Endothelial cell of coronary artery (primary cell): Measurements from ENCODE around the gene LIAS. TPM values are rescaled to one million over a fixed set of nuclear protein-coding genes. Genes with fewer than 3 reads are reported as not detected.

Experiments
- total RNA-seq: library from RNA; depleted of rRNA; stranded (reverse); fragments of >200 nt; gene quantifications from 2 replicates; pipeline ENCODE4 v1.2.3, GENCODE V29; 2014

The LIAS gene
- 6.1 and 7.2 TPM in 2 replicates for total RNA-seq

DNA sequence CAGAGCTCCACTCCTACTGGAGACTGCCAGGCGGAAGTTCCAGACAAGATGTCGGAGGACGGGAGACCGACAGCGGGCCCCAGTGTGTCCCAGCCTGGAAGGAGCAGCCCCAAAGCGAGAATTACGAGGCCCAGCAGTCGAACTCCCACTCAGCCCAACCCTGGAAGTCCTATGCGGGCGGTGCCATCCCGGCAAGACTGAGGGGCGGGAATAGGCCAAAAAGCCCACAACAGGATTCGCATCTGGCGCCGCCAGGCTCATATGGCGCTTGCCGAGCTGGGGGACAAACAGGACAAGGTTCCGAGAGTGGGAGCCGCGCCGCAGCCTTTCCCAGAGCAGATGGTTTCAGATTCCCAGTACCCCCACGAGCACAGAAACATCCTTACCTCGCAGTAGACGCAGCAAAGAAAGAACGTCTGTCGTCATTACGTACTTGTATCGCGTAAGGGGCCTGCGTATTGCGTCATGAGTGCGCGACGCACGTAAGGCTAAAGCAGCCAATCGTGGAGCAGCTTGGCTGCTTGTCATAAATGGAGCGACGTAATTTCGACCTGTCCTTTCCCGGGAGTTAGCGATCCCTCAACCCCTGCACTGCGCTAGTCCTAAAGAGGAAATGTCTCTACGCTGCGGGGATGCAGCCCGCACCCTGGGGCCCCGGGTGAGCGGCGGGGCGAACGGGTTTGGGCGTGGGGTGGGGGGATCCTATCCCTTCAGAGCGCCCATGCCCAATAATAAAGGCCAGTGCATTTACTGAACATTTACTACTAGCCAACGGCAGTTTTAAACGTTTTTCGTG lies at the start of gene LIAS, which contains the start of gene RPL9:
TSS of gene LIAS (plus strand) at position 552 of the 796 bp plus-strand sequence. CDS start at position 614, 62 bp downstream.
TSS of gene RPL9 (minus strand) at position 418 of the 796 bp plus-strand sequence. CDS start 483 bp downstream, outside the sequence.

DNA sequence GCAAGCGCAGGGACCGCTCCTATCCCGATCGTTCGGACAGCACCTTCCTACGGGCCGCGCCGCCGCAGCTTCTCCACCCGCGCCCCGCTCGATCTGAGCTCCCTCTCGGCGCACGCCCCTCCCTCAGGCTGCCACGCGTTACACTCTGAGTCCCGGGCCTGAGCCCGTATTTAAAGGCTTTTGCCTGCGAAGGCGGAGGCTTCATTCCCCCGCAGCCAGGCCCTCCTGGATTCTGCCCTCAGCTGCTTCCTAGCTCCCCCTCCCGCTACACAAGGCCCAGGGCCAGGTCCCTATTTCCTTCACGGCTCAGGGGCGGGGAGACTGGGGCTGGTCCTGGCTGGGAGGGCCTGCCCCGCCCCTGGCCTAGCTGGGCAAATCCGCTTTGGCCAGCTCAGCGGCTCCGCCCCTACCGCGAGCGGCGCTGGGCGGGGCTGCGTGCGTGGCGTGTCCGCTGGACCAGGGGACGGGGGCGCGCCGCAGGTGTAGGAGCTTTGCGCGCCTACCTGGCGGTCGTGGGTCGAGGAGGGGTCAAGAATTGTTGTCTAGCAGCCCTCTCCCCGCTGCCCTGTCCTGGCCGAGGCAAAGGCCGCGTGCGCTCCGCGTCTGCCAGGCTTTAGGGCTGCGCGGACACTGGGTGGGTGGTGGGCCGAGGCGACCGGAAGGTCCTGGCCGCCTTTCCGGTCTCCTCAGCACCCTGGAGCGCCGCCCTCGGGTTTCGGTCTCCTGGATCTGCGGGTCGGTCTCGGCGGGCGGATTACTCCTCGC lies 68.6 kb downstream of the LIAS start, which contains the start of gene UGDH:
TSS of gene UGDH (minus strand) at position 144 of the 765 bp plus-strand sequence. CDS start 5,927 bp downstream, outside the sequence.

Other genes with a start within 250 kb of the LIAS start
- 43.5 and 57.1 TPM in 2 replicates for gene RFC1, start 92.7 kb upstream of the LIAS start, total RNA-seq
- under 0.01 TPM in 1 of 2 replicates, not detected in the other for gene KLB, start 52.1 kb upstream of the LIAS start, total RNA-seq
- gene RPL9, start 134 bp upstream of the LIAS start, total RNA-seq: 2,223 and 2,556 TPM in 2 replicates
- gene UGDH, start 68.4 kb downstream of the LIAS start, total RNA-seq: 74.4 and 112 TPM in 2 replicates
- 10.9 and 17.4 TPM in 2 replicates for gene SMIM14, start 179.8 kb downstream of the LIAS start, total RNA-seq
- 18.6 and 20.0 TPM in 2 replicates for gene UBE2K, start 239.1 kb downstream of the LIAS start, total RNA-seq